Transverse colon (tissue), 4 donors: ENCODE results near the gene RAVER1.

Experiments
- POLR2A ChIP-seq: fragments of 450-650 bp; IDR thresholded peaks from one replicate; pipeline ENCODE4 v1.6.1; 2016; ENCODE audit warnings: antibody characterized with exemption, mild to moderate bottlenecking, moderate library complexity
- POLR2AphosphoS5 ChIP-seq, 3 donors: sonication (generic); formaldehyde crosslinking; IDR thresholded peaks; one replicate each; pipeline ENCODE4 v1.6.1; 2016; ENCODE audit warnings: antibody characterized with exemption in 3 of 3
- TF ChIP-seq, protein P1 (sequence below), 5 experiments: fragments of 200-600 bp in 3 of 5; fragments of 450-650 bp in 2 of 5; sonication (generic) in 3 of 5; IDR thresholded peaks; 1 replicate in 2 of 5; 2 replicates in 3 of 5; pipeline ENCODE4 v1.5.1; 2016 to 2017; ENCODE audit warnings: antibody characterized with exemption in 5 of 5, inconsistent platforms in 3 of 5, mild to moderate bottlenecking in 2 of 5, moderate library complexity in 1 of 5

- TF ChIP-seq, protein P1, sequence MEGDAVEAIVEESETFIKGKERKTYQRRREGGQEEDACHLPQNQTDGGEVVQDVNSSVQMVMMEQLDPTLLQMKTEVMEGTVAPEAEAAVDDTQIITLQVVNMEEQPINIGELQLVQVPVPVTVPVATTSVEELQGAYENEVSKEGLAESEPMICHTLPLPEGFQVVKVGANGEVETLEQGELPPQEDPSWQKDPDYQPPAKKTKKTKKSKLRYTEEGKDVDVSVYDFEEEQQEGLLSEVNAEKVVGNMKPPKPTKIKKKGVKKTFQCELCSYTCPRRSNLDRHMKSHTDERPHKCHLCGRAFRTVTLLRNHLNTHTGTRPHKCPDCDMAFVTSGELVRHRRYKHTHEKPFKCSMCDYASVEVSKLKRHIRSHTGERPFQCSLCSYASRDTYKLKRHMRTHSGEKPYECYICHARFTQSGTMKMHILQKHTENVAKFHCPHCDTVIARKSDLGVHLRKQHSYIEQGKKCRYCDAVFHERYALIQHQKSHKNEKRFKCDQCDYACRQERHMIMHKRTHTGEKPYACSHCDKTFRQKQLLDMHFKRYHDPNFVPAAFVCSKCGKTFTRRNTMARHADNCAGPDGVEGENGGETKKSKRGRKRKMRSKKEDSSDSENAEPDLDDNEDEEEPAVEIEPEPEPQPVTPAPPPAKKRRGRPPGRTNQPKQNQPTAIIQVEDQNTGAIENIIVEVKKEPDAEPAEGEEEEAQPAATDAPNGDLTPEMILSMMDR (IDR thresholded peaks at IDR 0.05): no peak
- TF ChIP-seq POLR2A (no peak), POLR2AphosphoS5 (IDR thresholded peaks at IDR 0.05) (no peak)
Observed at GRCh38 chr19:10290357-10290875, 42.9 kb downstream of the RAVER1 start.
